Fibroblast of villous mesenchyme (primary cell): ENCODE data around the gene CAMK1D. TPM values are rescaled to one million over a fixed set of nuclear protein-coding genes. Genes with fewer than 3 reads are reported as not detected.

Experiments
- DNase-seq: peaks from one replicate; pipeline ENCODE4 v3.0.0-alpha.2; 2010; ENCODE audit warnings: low read depth
- H3K4me3 ChIP-seq: 2 replicates; pipeline ENCODE4 v1.5.1; 2011; ENCODE audit warnings: low read depth, mild to moderate bottlenecking, low read length
- CTCF ChIP-seq: IDR thresholded peaks from 2 replicates; pipeline ENCODE4 v1.5.1; 2012; ENCODE audit warnings: low read depth, mild to moderate bottlenecking, low read length; ENCODE audit not compliant: insufficient read depth
- total RNA-seq: library from RNA; depleted of rRNA; stranded (reverse); fragments of >200 nt; gene quantifications from 2 replicates; pipeline ENCODE4 v1.2.3, GENCODE V29; 2012

The CAMK1D gene
- total RNA-seq, 1 donor = 1.3 TPM

GRCh38 chr10:12341526-12341925, 7.8 kb upstream of the CAMK1D start:
- H3K4me3 ChIP-seq = no peak overlapping the region
- DNase-seq = no peak
- TF ChIP-seq CTCF = no peak

GRCh38 chr10:12344375-12345110, 4.8 kb upstream of the CAMK1D start:
- no peak overlapping the region for H3K4me3 ChIP-seq
- TF ChIP-seq CTCF = no peak
- no peak for DNase-seq

GRCh38 chr10:12346707-12347106, 2.6 kb upstream of the CAMK1D start:
- TF ChIP-seq CTCF = no peak
- no peak overlapping the region for H3K4me3 ChIP-seq
- no peak for DNase-seq

- DNase-seq = no peak
- no peak for TF ChIP-seq CTCF
- H3K4me3 ChIP-seq = peak overlapping the region; percentile 70
Measured at GRCh38 chr10:12348294-12348869, 965 bp upstream of the CAMK1D start.

- peak overlapping the region; percentile 70 for H3K4me3 ChIP-seq
- DNase-seq = no peak
- TF ChIP-seq CTCF = no peak
Measured at GRCh38 chr10:12349629-12350166, 351 bp downstream of the CAMK1D start.

- peak; percentile 31 for DNase-seq
- TF ChIP-seq CTCF = no peak
- peak overlapping the region; percentile 70 for H3K4me3 ChIP-seq
Measured at GRCh38 chr10:12350167-12350872, 973 bp downstream of the CAMK1D start.
